ENCODE results near the gene LMAN1.

GRCh38 chr18:59308938-59309260 lies 50.2 kb downstream of the LMAN1 start:
- TF ChIP-seq, protein P1, sequence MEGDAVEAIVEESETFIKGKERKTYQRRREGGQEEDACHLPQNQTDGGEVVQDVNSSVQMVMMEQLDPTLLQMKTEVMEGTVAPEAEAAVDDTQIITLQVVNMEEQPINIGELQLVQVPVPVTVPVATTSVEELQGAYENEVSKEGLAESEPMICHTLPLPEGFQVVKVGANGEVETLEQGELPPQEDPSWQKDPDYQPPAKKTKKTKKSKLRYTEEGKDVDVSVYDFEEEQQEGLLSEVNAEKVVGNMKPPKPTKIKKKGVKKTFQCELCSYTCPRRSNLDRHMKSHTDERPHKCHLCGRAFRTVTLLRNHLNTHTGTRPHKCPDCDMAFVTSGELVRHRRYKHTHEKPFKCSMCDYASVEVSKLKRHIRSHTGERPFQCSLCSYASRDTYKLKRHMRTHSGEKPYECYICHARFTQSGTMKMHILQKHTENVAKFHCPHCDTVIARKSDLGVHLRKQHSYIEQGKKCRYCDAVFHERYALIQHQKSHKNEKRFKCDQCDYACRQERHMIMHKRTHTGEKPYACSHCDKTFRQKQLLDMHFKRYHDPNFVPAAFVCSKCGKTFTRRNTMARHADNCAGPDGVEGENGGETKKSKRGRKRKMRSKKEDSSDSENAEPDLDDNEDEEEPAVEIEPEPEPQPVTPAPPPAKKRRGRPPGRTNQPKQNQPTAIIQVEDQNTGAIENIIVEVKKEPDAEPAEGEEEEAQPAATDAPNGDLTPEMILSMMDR (IDR thresholded peaks at IDR 0.05; ENCODE audit: poor library complexity) = no peak
- TF ChIP-seq EZH2 (IDR thresholded peaks at IDR 0.05; ENCODE audit: borderline replicate concordance) (no peak), EZH2phosphoT487 (IDR thresholded peaks at IDR 0.05; ENCODE audit: low read depth, severe bottlenecking, unreplicated experiment) (no peak)

Data from hepatocyte (in vitro differentiated cells).